HG03460 (cell line): ENCODE measurements around the gene GINS2.
A peak's percentile ranks its signal among the peaks of the same experiment; 100 is the strongest.

ENCODE experiments used
- ATAC-seq: cut with Tn5 transposase; IDR thresholded peaks from one replicate; pipeline ENCODE4 v1.9.1; 2021; ENCODE audit not compliant: unreplicated experiment

Gene GINS2

DNA sequence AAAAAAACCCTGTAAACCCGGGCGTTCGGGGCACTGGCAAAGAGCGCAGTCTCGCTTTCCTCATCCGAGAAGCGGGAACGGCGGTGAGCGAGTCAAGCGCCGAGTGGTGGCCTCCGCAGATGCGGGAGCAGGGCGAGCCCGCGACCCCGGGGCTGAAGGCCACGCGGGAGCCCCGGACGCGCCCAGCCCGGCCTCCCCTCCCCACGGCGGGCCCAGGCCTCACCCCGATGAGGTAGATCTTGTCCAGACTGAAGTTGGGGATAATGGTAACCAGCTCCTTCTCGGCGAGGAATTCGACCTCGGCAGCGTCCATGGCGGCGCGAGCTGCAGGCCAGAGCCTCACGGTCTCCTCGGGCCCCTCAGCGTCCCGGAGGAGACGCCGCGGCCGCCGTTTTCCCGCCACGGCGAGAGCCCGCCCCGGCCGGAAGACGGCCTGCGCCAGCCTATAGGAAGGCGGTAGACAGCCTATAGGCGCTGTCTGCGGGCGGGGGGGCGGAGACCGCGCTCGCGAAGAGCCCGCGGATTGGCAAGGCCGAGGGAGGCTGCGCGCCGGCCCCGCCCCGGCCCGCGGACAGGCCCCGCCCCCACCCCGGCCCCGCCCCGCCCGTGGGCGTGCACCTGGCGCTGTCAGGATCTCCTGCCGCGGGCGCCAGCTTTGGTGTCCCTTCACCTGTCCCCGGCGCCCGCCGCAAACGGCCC is at the start of gene GINS2:
GINS2 (minus strand) TSS at position 369 of the 699 bp plus-strand sequence; CDS start at position 313, 56 bp downstream.
- peak; percentile 91 for ATAC-seq

DNA sequence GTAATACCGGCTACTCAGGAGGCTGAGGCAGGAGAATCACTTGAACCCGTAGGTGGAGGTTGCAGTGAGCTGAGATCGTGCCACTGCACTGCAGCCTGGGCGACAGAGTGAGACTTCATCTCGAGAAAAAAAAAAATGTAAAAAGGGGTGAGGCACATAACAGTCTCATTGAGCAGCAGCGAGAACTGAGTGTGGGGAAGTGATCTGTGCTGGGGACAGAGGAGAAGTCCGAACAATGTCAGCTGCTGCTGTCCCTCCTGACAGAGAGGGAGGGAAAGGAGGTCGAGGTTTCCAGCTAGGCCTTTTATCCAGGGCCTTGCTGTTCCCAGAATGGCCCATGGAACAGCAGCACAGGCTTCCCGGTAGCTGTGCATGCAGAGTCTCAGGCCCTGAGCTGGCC is 48.2 kb upstream of the GINS2 start:
- ATAC-seq = no peak

DNA sequence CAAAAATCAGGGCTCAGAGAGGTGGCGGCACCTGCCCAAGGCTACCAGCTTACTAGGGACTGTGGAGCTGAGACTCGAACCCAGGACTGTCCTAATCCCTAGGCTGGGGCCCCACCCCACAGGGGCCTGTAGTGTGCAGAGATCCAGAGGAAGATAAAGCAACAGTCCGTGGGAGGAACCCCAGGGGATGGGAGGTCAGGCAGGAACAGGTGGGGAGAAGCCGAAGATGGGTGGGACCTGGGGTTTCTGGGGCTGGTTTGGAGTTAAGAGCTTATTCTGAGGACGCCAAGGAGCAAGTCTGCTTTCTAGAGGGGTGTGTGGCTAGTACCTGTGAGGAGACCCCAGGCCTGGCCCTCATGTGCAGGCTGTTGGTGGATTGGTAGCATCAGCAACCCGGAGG is 47.2 kb upstream of the GINS2 start:
- no peak for ATAC-seq

DNA sequence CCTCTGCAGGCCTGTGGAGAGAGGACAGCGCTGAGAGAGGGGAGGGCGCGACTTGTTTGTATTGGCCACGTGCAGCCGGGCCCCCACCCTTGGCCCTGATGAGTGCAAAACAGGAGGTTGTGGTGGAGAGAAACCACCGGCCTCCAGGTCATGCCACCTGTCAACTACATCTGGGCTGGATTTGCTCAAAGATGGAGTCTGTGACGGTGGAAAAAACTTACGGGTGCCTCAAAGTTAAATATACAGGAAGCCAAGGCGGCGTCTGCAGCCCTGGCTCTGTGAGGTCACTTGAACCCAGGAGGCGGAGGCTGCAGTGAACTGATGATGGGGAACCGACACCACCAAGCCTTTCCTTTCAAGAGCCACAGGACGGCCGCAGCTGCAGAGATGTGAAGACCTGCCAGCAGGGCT is 46.5 kb upstream of the GINS2 start:
- ATAC-seq = peak; percentile 71

DNA sequence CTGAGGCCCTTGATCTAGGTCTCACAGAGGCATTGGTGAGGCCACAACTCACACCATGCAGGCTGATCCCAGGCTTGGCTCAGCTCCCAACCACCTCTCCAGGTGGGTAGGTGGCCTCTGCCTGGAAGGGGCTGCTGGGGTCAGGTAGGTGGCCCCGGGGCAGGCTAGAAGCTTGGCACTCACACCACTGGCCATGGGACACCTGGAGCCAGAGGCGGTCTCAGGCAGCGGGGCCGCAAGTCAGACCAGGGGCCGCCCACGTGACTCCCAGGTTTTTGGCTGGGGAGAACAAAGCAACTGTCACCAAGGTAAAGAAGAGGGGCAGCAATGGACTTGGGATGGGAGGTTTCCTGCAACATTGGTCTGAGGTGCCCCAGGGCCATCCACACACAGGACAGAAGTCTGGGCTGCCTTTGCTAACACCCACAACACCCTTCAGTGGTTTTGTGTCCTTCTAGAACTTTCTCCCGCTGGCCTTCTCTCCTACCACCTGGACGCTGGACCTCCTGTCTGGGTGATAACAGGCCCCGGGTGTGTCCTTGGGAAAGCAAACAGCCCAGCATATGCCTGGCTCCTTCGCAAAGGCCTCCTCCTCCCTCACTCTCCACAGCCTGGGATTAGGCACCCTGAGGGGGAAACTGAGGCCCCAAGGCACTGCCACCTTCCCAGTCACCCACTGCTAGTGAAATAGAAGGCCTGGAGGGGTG is 45.7 kb upstream of the GINS2 start:
- no peak for ATAC-seq

DNA sequence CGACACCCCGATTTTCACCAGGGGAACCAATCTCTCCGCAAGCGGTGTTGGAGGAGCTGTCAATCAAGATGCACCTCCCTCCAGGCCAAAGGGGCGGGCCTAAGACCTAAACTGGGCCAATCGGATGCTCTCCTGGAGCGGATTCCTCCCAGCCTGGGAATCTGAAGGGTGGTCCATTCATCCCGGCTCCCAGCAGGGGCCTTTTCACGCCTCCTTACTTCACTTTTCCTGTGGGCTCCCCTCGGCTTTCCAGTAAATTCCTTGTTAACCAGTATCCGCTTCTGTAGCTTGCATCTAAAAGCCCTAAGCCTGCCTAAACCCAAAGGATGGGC is 45.1 kb upstream of the GINS2 start:
- ATAC-seq = no peak

DNA sequence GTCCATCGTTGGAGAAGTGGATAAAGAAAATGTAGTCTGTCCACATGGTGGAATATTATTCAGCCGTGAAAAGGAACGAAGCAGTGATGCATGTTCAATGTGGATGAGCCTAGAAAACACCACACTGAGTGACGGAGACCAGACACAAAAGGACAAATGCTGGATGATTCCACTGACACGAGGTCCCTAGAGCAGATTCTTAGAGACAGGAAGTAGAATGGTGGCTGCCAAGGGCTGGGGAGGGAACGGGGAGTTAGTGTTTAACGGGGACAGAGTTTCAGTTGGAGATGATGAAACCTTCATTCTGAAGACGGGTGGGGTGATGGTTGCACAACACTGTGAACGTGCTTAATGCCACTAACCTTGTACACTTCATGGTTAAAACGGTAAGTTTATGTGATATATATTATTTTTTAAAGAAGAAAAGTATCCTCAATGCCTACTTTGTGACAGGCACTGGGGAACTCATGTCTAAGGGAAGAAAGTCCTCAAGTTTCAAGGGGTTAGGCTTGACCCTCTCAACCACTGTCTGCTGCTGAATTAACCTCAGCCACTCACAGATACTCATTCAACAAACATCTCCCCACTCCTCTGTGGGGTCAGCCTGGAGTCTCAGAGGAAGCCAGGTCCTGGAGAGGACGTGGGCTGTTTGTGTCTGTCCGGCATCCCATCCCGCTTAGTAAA is 44.5 kb upstream of the GINS2 start:
- ATAC-seq = no peak

DNA sequence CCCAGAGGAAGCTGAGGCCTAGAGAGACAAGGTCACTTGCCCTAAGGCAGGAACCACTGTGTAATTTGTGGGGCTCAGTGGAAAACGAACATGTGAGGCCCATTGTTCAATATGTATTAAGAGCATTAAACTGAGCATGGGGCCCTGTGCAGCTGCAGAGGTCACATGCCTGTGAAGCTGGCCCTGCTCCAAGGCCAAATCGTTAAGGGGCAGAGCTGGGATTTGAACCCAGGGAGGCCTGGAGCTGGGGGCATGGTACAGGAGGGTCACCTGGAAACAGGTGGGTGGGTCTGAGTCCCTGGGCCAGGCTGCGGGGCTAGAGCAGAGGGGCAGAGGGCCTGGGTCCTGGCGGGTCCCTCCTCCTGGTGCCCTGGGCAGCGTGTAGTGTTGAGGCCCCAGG is 42.4 kb upstream of the GINS2 start:
- no peak for ATAC-seq

DNA sequence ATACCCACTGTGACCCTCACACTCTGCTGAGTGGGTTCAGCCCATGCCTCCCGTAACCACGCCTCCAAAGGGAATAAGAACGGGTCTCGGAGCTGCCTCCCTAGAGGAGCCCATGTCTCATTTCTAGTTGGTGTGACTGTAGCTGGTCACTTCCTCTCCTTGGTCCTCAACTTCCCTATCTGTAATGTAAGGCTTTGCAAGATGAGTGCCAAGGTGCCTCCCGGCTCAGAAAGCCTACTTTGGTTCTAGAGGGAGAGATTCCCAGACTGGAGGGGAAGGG is 41.4 kb upstream of the GINS2 start:
- no peak for ATAC-seq

DNA sequence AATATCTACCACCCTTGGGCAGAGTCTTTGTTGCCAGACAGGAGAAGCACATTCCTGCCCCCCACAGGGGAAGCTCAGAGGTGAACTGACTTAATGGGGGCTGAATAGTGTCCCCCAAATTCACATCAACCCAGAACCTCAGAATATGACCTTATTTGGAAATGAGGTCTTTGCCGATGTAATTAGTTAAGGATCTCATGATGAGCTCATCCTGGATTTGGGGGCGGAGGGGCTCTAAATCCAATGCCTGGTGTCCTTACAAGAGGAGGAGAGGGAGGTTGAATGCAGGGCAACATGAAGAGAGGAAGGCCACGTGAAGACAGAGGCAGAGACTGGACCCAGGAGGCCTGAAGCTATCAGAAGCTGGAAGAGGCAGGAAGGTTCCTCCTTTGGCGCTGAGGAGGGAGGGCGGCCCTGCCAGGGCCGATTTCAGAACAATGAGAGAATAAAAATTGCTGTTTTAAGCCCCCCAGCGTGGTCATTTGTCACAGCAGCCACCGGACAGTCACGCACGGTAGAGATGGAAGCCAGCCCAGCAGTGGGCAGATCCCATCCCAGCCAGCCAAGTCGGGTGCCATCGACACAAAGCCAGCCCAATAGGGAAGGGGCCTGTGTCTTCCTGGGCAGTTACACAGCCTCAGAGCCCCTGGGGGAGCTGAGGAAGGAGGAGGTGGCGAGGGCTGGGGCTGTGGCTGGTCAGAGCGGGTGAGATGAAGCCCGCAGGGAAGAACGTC is 40.9 kb upstream of the GINS2 start:
- no peak for ATAC-seq

DNA sequence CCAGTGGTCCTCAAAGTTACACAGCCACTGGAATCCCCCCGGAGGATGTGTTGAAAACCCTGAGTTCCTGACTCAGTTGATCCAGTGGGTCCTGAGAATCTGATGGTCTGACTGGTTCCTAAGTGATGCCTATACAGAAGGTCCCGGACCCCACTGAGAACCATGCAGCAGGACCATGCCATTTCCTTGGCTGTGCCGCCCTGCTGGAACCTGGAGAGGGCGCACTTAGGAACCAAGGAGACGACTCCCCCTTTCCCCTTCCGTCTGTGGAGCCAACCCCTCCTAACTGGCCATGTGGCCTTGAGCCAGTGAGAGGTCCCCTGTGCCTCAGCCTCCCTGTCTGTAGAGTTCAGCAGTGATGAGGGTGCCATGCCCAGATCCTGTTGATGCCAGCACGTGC is 40.1 kb upstream of the GINS2 start:
- no peak for ATAC-seq

DNA sequence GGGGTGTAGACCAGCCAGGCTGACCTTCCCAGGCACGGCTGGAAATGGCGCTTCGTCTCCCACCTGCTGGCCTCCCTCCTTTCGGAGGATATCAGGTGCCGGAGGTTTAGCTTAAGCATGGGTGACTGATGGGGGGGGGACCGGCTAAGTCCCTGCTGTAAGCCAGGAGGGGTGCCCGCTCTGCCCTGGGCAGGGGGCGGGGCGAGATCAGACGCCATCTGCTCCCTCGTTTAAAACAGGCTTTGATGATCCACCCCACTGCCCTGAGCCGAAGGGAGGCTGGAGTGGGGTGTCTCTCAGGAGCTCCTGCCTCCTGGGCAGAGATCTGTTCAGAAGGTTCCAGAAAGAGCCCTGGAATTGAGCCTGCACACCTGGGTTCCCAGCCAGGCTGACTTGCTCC is 36.2 kb upstream of the GINS2 start:
- no peak for ATAC-seq

DNA sequence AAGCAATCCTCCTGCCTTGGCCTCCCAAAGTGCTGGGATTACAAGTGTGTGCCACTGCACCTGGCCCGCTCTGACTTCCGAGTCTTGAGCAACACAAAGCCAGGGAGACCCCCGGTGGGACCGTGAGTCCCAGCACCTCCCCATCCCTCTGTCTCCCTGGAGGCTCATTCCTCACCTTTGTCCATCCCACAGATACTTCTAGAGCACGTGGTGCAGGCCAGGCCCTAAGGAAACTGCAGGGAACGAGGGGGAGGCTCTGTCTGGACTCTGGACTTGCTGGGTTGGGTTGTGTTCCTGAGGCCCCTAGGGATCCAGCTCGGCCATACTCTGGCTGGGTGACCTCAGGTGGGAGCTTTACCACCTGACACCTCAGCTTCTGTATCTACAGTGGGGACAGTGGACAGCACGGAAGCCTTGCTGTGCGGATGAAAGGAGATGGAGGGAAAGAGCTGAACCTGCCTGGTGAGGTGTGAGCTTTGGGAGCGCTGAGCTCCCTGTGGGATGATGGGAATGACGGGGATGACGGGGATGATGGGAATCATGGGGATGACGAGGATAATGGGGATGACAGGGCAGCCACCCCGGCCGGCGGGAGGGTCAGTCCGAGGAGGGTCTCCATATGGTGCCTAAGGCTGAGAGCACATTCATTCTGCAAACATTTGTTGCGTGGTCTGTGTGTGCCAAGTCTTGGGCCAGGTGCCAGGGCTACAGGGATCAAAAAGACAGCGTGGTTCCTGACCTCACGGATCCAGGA is 35.5 kb upstream of the GINS2 start:
- ATAC-seq = no peak

DNA sequence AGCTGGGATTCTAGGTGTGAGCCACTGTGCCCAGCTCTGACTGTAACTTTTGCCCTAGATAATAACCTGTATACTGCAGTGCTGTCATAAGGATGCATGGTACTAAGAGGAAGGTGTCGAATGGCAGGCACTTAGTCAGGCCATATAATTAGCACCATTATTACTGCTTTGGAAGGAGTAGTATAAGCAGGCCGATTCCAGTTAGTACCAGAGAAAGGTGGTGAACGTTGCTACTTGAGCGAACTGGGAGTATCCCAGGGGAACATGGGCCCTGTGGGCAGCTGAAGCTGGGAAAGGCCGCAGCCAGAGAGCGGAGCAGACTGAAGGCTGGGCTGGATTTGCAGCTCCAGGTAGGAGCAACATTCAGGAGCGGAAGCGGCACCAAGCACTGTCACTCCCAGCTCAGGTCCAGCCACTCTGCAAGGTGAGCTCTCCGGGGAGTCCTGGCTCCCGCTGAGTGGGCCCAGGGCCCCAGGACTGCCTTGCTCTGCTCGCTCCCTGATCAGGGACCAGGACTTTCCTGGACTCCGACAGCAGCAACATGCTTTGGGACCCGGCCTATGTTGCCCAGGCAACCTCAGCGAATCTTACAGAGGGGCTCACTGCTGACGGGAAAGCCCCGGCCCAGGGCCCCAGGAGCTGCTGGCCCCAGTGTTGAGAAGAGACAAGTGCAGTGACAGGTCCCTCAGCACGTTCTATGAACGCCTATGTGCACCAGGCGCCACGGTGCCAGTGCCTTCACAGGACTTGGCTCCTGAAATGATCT is 33.6 kb upstream of the GINS2 start:
- no peak for ATAC-seq

DNA sequence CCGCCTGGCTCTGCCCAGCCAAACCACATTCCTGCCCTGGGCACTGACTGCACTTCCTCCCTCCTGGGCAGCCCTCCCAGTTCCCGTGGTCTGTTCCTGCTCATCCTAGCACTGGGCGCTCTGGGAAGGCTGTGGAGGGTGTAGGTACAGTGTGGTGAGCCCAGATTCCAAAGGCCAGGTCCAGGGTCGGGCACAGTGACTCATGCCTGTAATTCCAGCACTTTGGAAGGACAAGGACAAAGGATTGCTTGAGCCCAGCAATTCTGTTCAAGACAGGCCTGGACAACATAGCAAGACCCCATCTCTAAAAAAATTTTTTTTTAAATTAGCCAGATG is 31.5 kb upstream of the GINS2 start:
- ATAC-seq = no peak

DNA sequence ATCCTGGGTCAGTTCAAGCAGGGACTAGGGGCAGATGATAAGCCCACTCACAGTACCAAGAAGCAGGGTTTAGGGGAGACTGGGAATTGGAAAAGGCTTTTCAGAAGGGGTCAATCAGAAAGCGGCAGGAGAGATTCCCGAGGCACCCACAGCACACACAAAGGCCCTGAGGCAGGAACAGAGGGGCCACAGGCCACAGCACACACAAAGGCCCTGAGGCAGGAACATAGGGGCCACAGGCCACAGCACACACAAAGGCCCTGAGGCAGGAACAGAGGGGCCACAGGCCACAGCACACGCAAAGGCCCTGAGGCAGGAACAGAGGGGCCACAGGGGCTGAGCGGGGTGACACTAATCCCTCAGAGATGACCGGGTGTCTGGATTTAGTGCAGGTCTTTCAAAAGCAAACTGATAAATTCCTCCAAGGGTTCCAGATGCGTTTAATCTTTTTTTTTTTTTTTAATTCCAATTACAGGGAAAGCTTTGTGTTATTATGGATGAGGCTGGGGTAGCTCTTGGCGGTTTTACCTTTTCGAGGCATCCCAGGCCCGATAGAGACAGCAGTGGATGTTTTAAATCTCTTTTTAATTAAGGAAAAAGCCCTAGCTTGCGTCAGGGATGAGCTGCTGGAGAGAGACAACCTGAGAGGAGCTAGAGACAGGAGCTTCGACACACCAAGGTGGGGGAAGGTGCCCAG is 31.0 kb upstream of the GINS2 start:
- ATAC-seq = no peak

DNA sequence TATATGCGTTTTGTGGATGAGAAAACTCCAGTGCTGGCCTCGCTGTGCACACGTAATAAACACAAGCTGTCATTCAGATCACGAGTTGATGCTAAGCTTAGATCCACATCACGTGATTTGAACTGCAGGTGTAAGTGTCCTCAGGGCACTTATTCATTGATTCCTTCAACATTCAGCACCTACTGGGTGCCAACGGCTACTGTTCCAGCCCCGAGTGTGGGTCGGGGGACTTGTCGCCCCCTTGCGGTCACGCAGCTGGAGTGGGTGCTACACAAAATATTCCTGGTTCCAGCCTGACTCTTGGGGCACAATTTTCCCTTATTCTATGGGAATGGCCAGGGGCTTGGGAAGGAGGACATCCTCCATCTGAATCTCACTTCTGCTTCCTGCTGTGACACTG is 29.9 kb upstream of the GINS2 start:
- no peak for ATAC-seq

DNA sequence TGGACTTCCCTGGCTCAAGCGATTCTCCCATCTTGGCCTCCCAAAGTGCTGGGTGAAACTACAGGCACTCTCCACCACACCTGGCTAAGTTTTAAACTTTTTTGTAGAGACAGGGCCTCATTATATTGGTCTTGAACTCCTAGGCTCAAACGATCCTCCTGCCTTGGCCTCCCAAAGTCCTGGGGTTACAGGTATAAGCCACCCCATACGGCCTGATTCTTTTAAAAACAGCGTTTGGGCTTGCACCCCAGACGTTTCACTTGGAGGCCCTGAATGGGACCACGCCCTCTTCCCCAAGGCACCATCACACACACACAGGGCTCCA is 29.4 kb upstream of the GINS2 start:
- no peak for ATAC-seq

DNA sequence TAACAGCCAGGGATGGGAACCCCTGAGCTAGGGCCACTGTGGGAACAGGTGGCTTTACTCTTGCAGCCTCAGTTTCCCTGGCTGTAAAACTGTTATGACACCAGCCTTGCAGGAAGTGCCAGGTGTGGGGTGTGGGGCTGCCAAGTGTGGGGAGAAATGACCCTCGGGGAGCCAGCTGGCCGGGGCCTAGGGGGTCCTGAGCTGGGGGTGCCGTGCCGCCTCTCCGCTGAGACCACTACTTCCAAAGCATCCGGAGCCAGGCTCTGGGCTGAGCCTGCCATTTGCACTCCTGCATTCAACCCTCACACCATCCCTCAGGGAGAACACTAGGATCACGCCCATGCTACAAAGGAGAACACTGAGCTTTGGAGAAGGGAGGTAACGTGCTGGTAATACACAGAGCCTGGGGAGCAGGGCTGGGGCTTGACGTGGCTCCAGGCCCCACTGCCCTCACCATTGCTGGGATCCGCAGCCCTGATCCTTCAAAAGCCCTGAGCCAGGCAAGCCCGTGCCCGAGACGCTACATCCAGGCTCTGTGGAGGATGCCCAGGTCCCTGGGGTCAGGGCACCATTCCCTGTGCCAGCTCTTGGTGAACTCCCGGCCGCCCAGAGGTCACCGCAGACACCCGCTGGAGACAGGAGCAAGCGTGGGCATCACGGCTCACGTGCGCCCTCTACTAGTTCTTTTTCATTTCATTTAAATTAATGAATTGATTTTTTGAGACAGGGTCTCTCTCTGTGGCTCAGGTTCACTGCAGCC is 28.8 kb upstream of the GINS2 start:
- no peak for ATAC-seq

DNA sequence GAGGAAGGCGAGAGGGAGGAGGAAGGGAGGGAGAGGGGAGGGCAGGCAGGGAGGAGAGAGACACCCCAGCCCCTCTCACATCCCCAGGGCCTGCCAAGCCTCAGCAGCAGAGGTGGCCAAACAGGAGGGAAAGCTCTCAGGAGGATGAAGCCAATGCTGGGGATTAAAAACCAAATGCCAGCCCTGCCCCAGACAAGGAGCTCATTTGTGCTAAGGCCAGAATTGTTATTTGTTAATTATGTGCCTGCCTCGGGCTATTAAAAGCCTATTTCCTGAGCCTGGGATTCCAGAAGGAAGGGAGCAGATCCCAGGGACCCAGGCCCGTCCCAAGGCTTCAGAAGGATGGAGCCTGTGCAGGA is 27.9 kb upstream of the GINS2 start:
- ATAC-seq = no peak
